Naive thymus-derived CD4-positive, alpha-beta T cell (primary cell): ENCODE measurements around the gene LRRC8E. TPM values are rescaled to one million over a fixed set of nuclear protein-coding genes. Genes with fewer than 3 reads are reported as not detected.
A peak's percentile ranks its signal among the peaks of the same experiment; 100 is the strongest.

ENCODE experiments used
- ATAC-seq: fragments of 150-1000 bp; cut with Tn5 transposase; 2 replicates; pipeline ENCODE4 v1.10.0; 2021; ENCODE audit warnings: mild to moderate bottlenecking, moderate library complexity
- CTCF ChIA-PET: fragments of 350-600 bp; sonication (Branson Sonifier 250); formaldehyde crosslinking; loops from one replicate; lab custom pipeline; 2021; ENCODE audit warnings: antibody characterized with exemption; lab: Charles Lee
- POLR2A ChIA-PET: fragments of 350-600 bp; sonication (Branson Sonifier 250); formaldehyde crosslinking; loops from one replicate; lab custom pipeline; 2021; ENCODE audit warnings: antibody characterized with exemption, inconsistent platforms; lab: Charles Lee
- DNase-seq, 9 donors: peaks; one replicate each; pipeline versions ENCODE4 v3.0.0 to v3.0.0-alpha.2; 2020 to 2022; ENCODE audit warnings: mixed read lengths in 1 of 9
- H3K27ac ChIP-seq: one replicate; pipeline ENCODE4 v1.7.0; 2013; ENCODE audit warnings: mild to moderate bottlenecking, low read depth, low read length, moderate library complexity
- H3K27me3 ChIP-seq, 2 donors: one replicate each; pipeline ENCODE4 v1.7.0; 2013; ENCODE audit warnings: low read length in 2 of 2, mild to moderate bottlenecking in 2 of 2, moderate library complexity in 2 of 2; ENCODE audit not compliant: control insufficient read depth in 2 of 2, insufficient read depth in 2 of 2
- H3K36me3 ChIP-seq, 3 experiments: 1 replicate in 2 of 3; 2 replicates in 1 of 3; pipeline ENCODE4 v1.7.0; 2013; ENCODE audit warnings: low read length in 3 of 3, mild to moderate bottlenecking in 3 of 3, moderate library complexity in 1 of 3; ENCODE audit not compliant: insufficient read depth in 3 of 3, control insufficient read depth in 2 of 3
- H3K4me1 ChIP-seq, 2 donors: one replicate each; pipeline ENCODE4 v1.7.0; 2013; ENCODE audit warnings: low read length in 2 of 2, mild to moderate bottlenecking in 2 of 2, moderate library complexity in 1 of 2; ENCODE audit not compliant: control insufficient read depth in 2 of 2, insufficient read depth in 2 of 2
- H3K4me3 ChIP-seq: 2 replicates; pipeline ENCODE4 v1.7.0; 2013; ENCODE audit warnings: mild to moderate bottlenecking, low read length
- H3K9me3 ChIP-seq, 3 experiments: 1 replicate in 2 of 3; 2 replicates in 1 of 3; pipeline ENCODE4 v1.7.0; 2013; ENCODE audit warnings: low read length in 3 of 3; ENCODE audit not compliant: control insufficient read depth in 2 of 3
- H3K27ac Mint-ChIP-seq, 9 donors: one replicate each; pipeline ENCODE4 v1.8.0; 2020 to 2022; ENCODE audit warnings: mixed read lengths in 9 of 9, mild to moderate bottlenecking in 8 of 9, moderate library complexity in 5 of 9, inconsistent platforms in 2 of 9
- H3K27me3 Mint-ChIP-seq, 5 donors: one replicate each; pipeline ENCODE4 v1.8.0; 2021 to 2022; ENCODE audit warnings: mixed read lengths in 5 of 5, mild to moderate bottlenecking in 1 of 5
- H3K36me3 Mint-ChIP-seq, 5 donors: one replicate each; pipeline ENCODE4 v1.8.0; 2020 to 2022; ENCODE audit warnings: mixed read lengths in 5 of 5, mild to moderate bottlenecking in 3 of 5, inconsistent platforms in 1 of 5
- H3K4me1 Mint-ChIP-seq, 7 donors: one replicate each; pipeline ENCODE4 v1.8.0; 2020 to 2022; ENCODE audit warnings: mixed read lengths in 7 of 7, mild to moderate bottlenecking in 3 of 7, inconsistent platforms in 1 of 7
- H3K4me3 Mint-ChIP-seq, 10 donors: one replicate each; pipeline ENCODE4 v1.8.0; 2020 to 2022; ENCODE audit warnings: mild to moderate bottlenecking in 10 of 10, mixed read lengths in 10 of 10, moderate library complexity in 6 of 10, inconsistent platforms in 2 of 10
- H3K9me3 Mint-ChIP-seq, 11 donors: one replicate each; pipeline ENCODE4 v1.8.0; 2020 to 2022; ENCODE audit warnings: mixed read lengths in 11 of 11, mild to moderate bottlenecking in 4 of 11, inconsistent platforms in 1 of 11, moderate library complexity in 1 of 11
- intact Hi-C, 2 donors: fragments of 100-400 bp; cut with micrococcal nuclease; formaldehyde crosslinking; loops; one replicate each; pipeline ENCODE4 v1.15.1; 2023
- polyA plus RNA-seq, 2 donors: library from polyadenylated mRNA; unstranded; fragments of 300-500 nt; fragmentation: Illumina TruSeq; gene quantifications; one replicate each; pipeline ENCODE4 v1.2.3, GENCODE V29; 2021
- total RNA-seq, 6 experiments: library from RNA in 5 of 6; stranded (reverse) in 5 of 6; gene quantifications; 1 replicate in 5 of 6; 2 replicates in 1 of 6; pipeline ENCODE4 v1.2.3 and lab custom pipeline; 2021 to 2026

Gene LRRC8E
- total and polyA plus RNA-seq, 7 experiments from 2014 or later, result 0.24 to 0.53 TPM; not detected in 5

DNA sequence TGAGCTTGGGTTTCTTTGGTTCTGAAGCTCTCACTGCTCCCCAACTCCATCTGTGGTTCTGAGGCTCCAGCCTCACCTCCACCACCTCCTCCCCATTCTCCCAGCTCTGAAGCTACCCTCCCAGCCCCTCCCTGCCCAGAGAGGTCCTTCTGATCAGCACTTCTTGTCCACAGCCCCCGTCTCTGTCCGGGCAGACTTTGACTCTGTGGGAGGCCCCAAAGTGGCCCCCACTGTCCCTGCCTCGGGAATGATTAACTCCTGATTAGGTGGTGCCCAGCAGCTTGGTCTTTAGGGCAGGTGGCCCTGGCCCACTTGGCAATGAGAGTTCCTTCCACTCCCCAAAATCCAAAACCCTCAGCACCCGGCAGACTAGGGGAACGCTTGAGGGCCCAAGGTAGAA lies 43.9 kb upstream of the LRRC8E start:
- H3K4me3 ChIP-seq, result no peak overlapping the region
- no peak overlapping the region for H3K27ac ChIP-seq
- H3K27me3 Mint-ChIP-seq, result no peaks in the 10 kb centered on the region
- ATAC-seq (no peak), DNase-seq (no peak)
- H3K4me3 Mint-ChIP-seq, result no peak overlapping the region
- ChIA-PET CTCF (interaction anchor here (0.6 kb wide), 1 partner anchor 8 kb away, joined by 3 read pairs; no protein-coding TSS in a partner anchor), POLR2A (no interaction called here)
- no peaks in the 10 kb centered on the region for H3K36me3 ChIP-seq
- H3K9me3 Mint-ChIP-seq, result no peaks in the 10 kb centered on the region
- no peaks in the 10 kb centered on the region for H3K27me3 ChIP-seq
- no peaks in the 10 kb centered on the region for H3K36me3 Mint-ChIP-seq
- no peak overlapping the region for H3K27ac Mint-ChIP-seq
- H3K4me1 ChIP-seq, result no peaks in the 10 kb centered on the region
- intact Hi-C loops, result no loop called here
- H3K9me3 ChIP-seq, result no peaks in the 10 kb centered on the region
- H3K4me1 Mint-ChIP-seq, result peaks cover 0 to 3% (median 0%) of the 10 kb centered on the region in 7 donors

DNA sequence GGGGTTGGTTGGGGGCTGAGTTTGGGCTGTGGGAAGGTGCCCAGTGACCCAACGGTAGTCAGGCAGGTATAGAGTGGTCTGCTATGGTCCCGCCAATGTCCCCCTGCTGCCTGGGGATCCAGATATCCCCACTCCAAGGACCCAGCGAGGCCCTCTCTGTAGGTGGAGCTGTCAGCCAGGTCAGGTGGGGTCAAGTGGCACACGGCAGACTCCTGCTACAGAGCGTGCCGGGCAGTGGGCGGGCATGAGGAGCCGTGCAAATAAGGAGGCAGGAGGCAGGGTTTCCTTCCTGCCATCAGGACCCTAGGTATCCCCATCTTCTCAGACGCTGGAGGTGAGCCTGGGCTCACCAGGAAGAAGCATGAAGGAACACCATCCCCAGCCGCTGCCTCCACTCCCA lies 43.4 kb upstream of the LRRC8E start:
- DNase-seq (no peak), ATAC-seq (no peak)
- Histone ChIP-seq H3K9me3 (no peaks in the 10 kb centered on the region), H3K4me1 (no peaks in the 10 kb centered on the region), H3K4me3 (no peak overlapping the region), H3K36me3 (no peaks in the 10 kb centered on the region), H3K27me3 (no peaks in the 10 kb centered on the region), H3K27ac (no peak overlapping the region)
- H3K27me3 Mint-ChIP-seq, result no peaks in the 10 kb centered on the region
- ChIA-PET POLR2A (no interaction called here), CTCF (no interaction called here)
- peak overlapping the region in 1 of 9 donors; percentile 74 for H3K27ac Mint-ChIP-seq
- no peaks in the 10 kb centered on the region for H3K9me3 Mint-ChIP-seq
- H3K36me3 Mint-ChIP-seq, result no peaks in the 10 kb centered on the region
- H3K4me1 Mint-ChIP-seq, result peaks cover 0 to 3% (median 0%) of the 10 kb centered on the region in 7 donors
- intact Hi-C loops, result no loop called here
- no peak overlapping the region for H3K4me3 Mint-ChIP-seq

DNA sequence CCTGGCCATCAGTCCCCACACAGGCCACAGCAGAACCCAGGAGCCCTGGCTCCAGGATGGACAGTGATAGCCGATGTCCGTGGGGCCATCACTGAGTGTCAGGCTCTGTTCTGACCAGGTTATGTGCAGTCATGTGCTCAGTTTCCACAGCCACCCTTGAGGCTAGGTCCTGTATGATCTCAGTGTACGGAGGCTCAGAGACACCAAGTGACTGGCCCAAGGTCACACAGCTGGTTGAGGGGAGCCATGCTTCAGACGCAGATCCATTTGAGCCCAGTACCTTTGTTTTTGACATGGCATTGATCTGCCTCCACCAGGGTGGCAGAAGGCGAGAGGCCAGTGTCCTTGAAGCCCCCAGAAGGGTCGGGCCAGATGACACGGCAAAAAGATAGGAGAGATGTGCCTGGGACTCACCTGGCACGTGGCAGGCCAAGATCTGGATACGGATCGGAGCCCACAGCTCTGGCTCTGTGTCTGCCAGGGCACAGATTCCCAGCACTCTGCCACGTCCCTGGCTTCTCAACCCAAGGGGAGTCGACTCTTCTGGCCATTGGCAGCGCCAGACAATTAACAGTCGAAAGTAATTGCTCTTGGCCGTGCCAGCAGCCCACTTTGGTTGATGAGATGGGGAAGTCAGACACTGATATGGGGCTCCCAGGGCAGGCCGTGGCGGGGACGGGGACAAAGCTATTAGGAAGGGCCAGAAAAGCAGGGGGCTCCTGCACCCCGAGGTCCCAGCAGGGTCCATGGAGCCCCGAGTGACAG lies 42.7 kb upstream of the LRRC8E start:
- ChIA-PET POLR2A (no interaction called here), CTCF (no interaction called here)
- no peaks in the 10 kb centered on the region for H3K4me1 ChIP-seq
- no peak for ATAC-seq
- H3K27me3 ChIP-seq, result no peaks in the 10 kb centered on the region
- H3K27ac Mint-ChIP-seq, result peak overlapping the region in 1 of 9 donors; percentile 41
- H3K36me3 Mint-ChIP-seq, result no peaks in the 10 kb centered on the region
- H3K4me1 Mint-ChIP-seq, result peaks cover 0 to 3% (median 0%) of the 10 kb centered on the region in 7 donors
- H3K9me3 ChIP-seq, result no peaks in the 10 kb centered on the region
- no peaks in the 10 kb centered on the region for H3K27me3 Mint-ChIP-seq
- no peak overlapping the region for H3K4me3 Mint-ChIP-seq
- no peak overlapping the region for H3K4me3 ChIP-seq
- no peaks in the 10 kb centered on the region for H3K36me3 ChIP-seq
- DNase-seq, result no peak
- intact Hi-C loops, result no loop called here
- H3K27ac ChIP-seq, result no peak overlapping the region
- no peaks in the 10 kb centered on the region for H3K9me3 Mint-ChIP-seq

GRCh38 chr19:7846155-7846646 lies 42.1 kb upstream of the LRRC8E start:
- Histone ChIP-seq H3K27me3 (no peaks in the 10 kb centered on the region), H3K9me3 (no peaks in the 10 kb centered on the region), H3K27ac (no peak overlapping the region), H3K4me3 (no peak overlapping the region), H3K4me1 (no peaks in the 10 kb centered on the region), H3K36me3 (no peaks in the 10 kb centered on the region)
- intact Hi-C loops, result no loop called here
- Mint-ChIP-seq H3K36me3 (no peaks in the 10 kb centered on the region), H3K27ac (no peak overlapping the region), H3K27me3 (no peaks in the 10 kb centered on the region), H3K4me1 (peaks cover 0 to under 1% (median 0%) of the 10 kb centered on the region in 7 donors), H3K9me3 (no peaks in the 10 kb centered on the region), H3K4me3 (no peak overlapping the region)
- ATAC-seq (no peak), DNase-seq (no peak)
- POLR2A ChIA-PET, result no interaction called here
- CTCF ChIA-PET, result no interaction called here

- no peaks in the 10 kb centered on the region for H3K36me3 ChIP-seq
- DNase-seq (no peak), ATAC-seq (no peak)
- intact Hi-C loops, result no loop called here
- ChIA-PET CTCF (interaction anchor here (0.7 kb wide), 1 partner anchor 80 kb away, joined by 3 read pairs; no protein-coding TSS in a partner anchor), POLR2A (no interaction called here)
- Mint-ChIP-seq H3K9me3 (no peaks in the 10 kb centered on the region), H3K27ac (no peak overlapping the region), H3K36me3 (no peaks in the 10 kb centered on the region), H3K27me3 (no peaks in the 10 kb centered on the region), H3K4me3 (no peak overlapping the region), H3K4me1 (no peaks in the 10 kb centered on the region)
- no peaks in the 10 kb centered on the region for H3K4me1 ChIP-seq
- no peaks in the 10 kb centered on the region for H3K9me3 ChIP-seq
- no peaks in the 10 kb centered on the region for H3K27me3 ChIP-seq
- H3K27ac ChIP-seq, result no peak overlapping the region
- H3K4me3 ChIP-seq, result no peak overlapping the region
These were observed 40.6 kb upstream of the LRRC8E start for GRCh38 chr19:7847664-7848063.

GRCh38 chr19:7848779-7849457 lies 39.4 kb upstream of the LRRC8E start:
- ChIA-PET POLR2A (no interaction called here), CTCF (interaction anchor here (0.7 to 1.1 kb wide), 2 partner anchors 13 to 1472 kb away, joined by 3 read pairs; no protein-coding TSS in a partner anchor)
- H3K4me1 Mint-ChIP-seq, result peaks cover 0 to 8% (median 5%) of the 10 kb centered on the region in 7 donors
- no peak overlapping the region for H3K4me3 Mint-ChIP-seq
- no peak for DNase-seq
- Histone ChIP-seq H3K36me3 (no peaks in the 10 kb centered on the region), H3K4me3 (no peak overlapping the region), H3K27ac (no peak overlapping the region), H3K9me3 (no peaks in the 10 kb centered on the region), H3K4me1 (peaks cover 3 to 7% of the 10 kb centered on the region in 2 donors), H3K27me3 (no peaks in the 10 kb centered on the region)
- H3K27me3 Mint-ChIP-seq, result no peaks in the 10 kb centered on the region
- no peaks in the 10 kb centered on the region for H3K9me3 Mint-ChIP-seq
- H3K27ac Mint-ChIP-seq, result no peak overlapping the region
- intact Hi-C loops, result no loop called here
- ATAC-seq, result no peak
- no peaks in the 10 kb centered on the region for H3K36me3 Mint-ChIP-seq
